IMR-90 (cell line): ENCODE measurements around the gene SNRPD3. TPM values are rescaled to one million over a fixed set of nuclear protein-coding genes. Genes with fewer than 3 reads are reported as not detected.

Source experiments
- ATAC-seq: fragments of 200-7000 bp; cut with Tn5 transposase; 2 replicates; pipeline ENCODE4 v1.9.1; 2020; ENCODE audit warnings: low read depth, mild to moderate bottlenecking, moderate library complexity
- BruUV-seq: library from RNA; stranded (reverse); fragments of 400-500 nt; replicated peaks from 2 replicates; lab custom pipeline; 2021; lab: Mats Ljungman, UMichigan
- CTCF ChIA-PET: fragments of 300-600 bp; formaldehyde crosslinking; extraction: SDS; loops from one replicate; lab custom pipeline; 2021; ENCODE audit warnings: antibody characterized with exemption; lab: Yijun Ruan, JAX
- POLR2A ChIA-PET: fragments of 300-600 bp; sonication (Branson Sonifier 250); formaldehyde crosslinking; loops from one replicate; lab custom pipeline; 2022; ENCODE audit warnings: antibody characterized with exemption; ENCODE audit not compliant: unreplicated experiment; lab: Charles Lee
- DNase-seq: peaks from one replicate; pipeline ENCODE4 v3.0.0; 2013
- H2AFZ ChIP-seq: replicated peaks from 2 replicates; pipeline ENCODE3; 2013; ENCODE audit warnings: low read length, mild to moderate bottlenecking; ENCODE audit not compliant: poor library complexity
- H2AK5ac ChIP-seq: 2 replicates; pipeline ENCODE4 v1.6.1; 2013; ENCODE audit warnings: low read depth, low read length, inconsistent platforms
- H2AK9ac ChIP-seq: replicated peaks from 2 replicates; pipeline ENCODE3; 2013; ENCODE audit warnings: mild to moderate bottlenecking, low read depth, low read length, moderate library complexity; ENCODE audit not compliant: poor library complexity
- H2BK120ac ChIP-seq: 2 replicates; pipeline ENCODE4 v1.6.1; 2013; ENCODE audit warnings: low read depth, low read length, inconsistent platforms
- H2BK15ac ChIP-seq: 3 replicates; pipeline ENCODE4 v1.6.1; 2013; ENCODE audit warnings: low read depth, low read length, inconsistent platforms
- H2BK20ac ChIP-seq: 2 replicates; pipeline ENCODE4 v1.6.1; 2013; ENCODE audit warnings: low read depth, mild to moderate bottlenecking, inconsistent platforms, low read length, moderate library complexity
- H2BK5ac ChIP-seq: 2 replicates; pipeline ENCODE4 v1.6.1; 2013; ENCODE audit warnings: mild to moderate bottlenecking, low read depth, low read length, inconsistent platforms; ENCODE audit not compliant: poor library complexity, severe bottlenecking
- H3K14ac ChIP-seq: replicated peaks from 2 replicates; pipeline ENCODE4 v1.6.1; 2013; ENCODE audit warnings: low read depth, low read length, inconsistent platforms
- H3K18ac ChIP-seq: 2 replicates; pipeline ENCODE4 v1.6.1; 2013; ENCODE audit warnings: low read depth, low read length, control low read depth
- H3K23ac ChIP-seq: 2 replicates; pipeline ENCODE4 v1.6.1; 2013; ENCODE audit warnings: low read depth, low read length, inconsistent platforms
- H3K27ac ChIP-seq: 2 replicates; pipeline ENCODE4 v1.5.1; 2013; ENCODE audit warnings: mild to moderate bottlenecking, control low read depth, low read length; ENCODE audit not compliant: insufficient read depth
- H3K27me3 ChIP-seq: 2 replicates; pipeline ENCODE4 v1.6.1; 2013; ENCODE audit warnings: low read length; ENCODE audit not compliant: control insufficient read depth, insufficient read depth
- H3K36me3 ChIP-seq: 2 replicates; pipeline ENCODE4 v1.6.1; 2013; ENCODE audit warnings: low read length, mixed read lengths; ENCODE audit not compliant: control insufficient read depth, insufficient read depth
- H3K4ac ChIP-seq: 2 replicates; pipeline ENCODE4 v1.6.1; 2013; ENCODE audit warnings: low read depth, low read length, inconsistent platforms
- H3K4me1 ChIP-seq: 2 replicates; pipeline ENCODE4 v1.6.1; 2013; ENCODE audit warnings: low read length, mixed read lengths; ENCODE audit not compliant: control insufficient read depth, insufficient read depth
- H3K4me2 ChIP-seq: 2 replicates; pipeline ENCODE4 v1.6.1; 2013; ENCODE audit warnings: low read depth, mild to moderate bottlenecking, control low read depth, low read length, moderate library complexity
- H3K4me3 ChIP-seq: 2 replicates; pipeline ENCODE4 v1.5.1; 2013; ENCODE audit warnings: low read depth, mild to moderate bottlenecking, control low read depth, low read length, moderate library complexity; ENCODE audit not compliant: insufficient read depth
- H3K56ac ChIP-seq: 2 replicates; pipeline ENCODE4 v1.6.1; 2013; ENCODE audit warnings: low read length, inconsistent platforms; ENCODE audit not compliant: insufficient read depth; ENCODE audit errors: extremely low read depth
- H3K79me1 ChIP-seq, 2 experiments: 2 replicates each; pipeline ENCODE4 v1.6.1; 2013; ENCODE audit warnings: low read length in 2 of 2, inconsistent platforms in 1 of 2, low read depth in 1 of 2
- H3K9ac ChIP-seq: 2 replicates; pipeline ENCODE4 v1.6.1; 2013; ENCODE audit warnings: low read depth, low read length, control low read depth
- H3K9me1 ChIP-seq: 2 replicates; pipeline ENCODE4 v1.6.1; 2013; ENCODE audit warnings: low read length, inconsistent platforms; ENCODE audit not compliant: insufficient read depth
- H3K9me3 ChIP-seq: 2 replicates; pipeline ENCODE4 v1.6.1; 2013; ENCODE audit warnings: low read length; ENCODE audit not compliant: control insufficient read depth, insufficient read depth
- H4K20me1 ChIP-seq: 2 replicates; pipeline ENCODE4 v1.6.1; 2013; ENCODE audit warnings: low read length, inconsistent platforms; ENCODE audit not compliant: insufficient read depth
- H4K5ac ChIP-seq: 2 replicates; pipeline ENCODE4 v1.6.1; 2013; ENCODE audit warnings: mild to moderate bottlenecking, low read depth, low read length, control low read depth
- H4K8ac ChIP-seq, 2 experiments: 2 replicates each; pipeline ENCODE4 v1.6.1; 2013; ENCODE audit warnings: low read depth in 2 of 2, low read length in 2 of 2, control low read depth in 1 of 2, inconsistent platforms in 1 of 2
- H4K91ac ChIP-seq: 2 replicates; pipeline ENCODE4 v1.6.1; 2013; ENCODE audit warnings: low read depth, low read length, inconsistent platforms; ENCODE audit not compliant: insufficient read depth
- CEBPB ChIP-seq: IDR thresholded peaks from 2 replicates; pipeline ENCODE4 v1.6.1; 2012; ENCODE audit warnings: low read depth, low read length, improper control_type of control experiment
- CTCF ChIP-seq: conservative IDR thresholded peaks from 2 replicates; pipeline ENCODE4 v1.5.1; 2012; ENCODE audit warnings: mild to moderate bottlenecking, low read depth, low read length, improper control_type of control experiment
- ELK1 ChIP-seq: fragments of 150-350 bp; IDR thresholded peaks from 2 replicates; pipeline ENCODE4 v1.6.1; 2016; ENCODE audit warnings: low read depth, mild to moderate bottlenecking, low read length, moderate library complexity, borderline replicate concordance
- FOS ChIP-seq: fragments of 150-350 bp; IDR thresholded peaks from 2 replicates; pipeline ENCODE4 v1.6.1; 2016; ENCODE audit warnings: low read depth, low read length
- MAZ ChIP-seq: IDR thresholded peaks from 2 replicates; pipeline ENCODE4 v1.6.1; 2012; ENCODE audit warnings: low read depth, mild to moderate bottlenecking, low read length, improper control_type of control experiment, moderate library complexity, borderline replicate concordance
- MXI1 ChIP-seq: IDR thresholded peaks from 2 replicates; pipeline ENCODE4 v1.6.1; 2012; ENCODE audit warnings: low read depth, mild to moderate bottlenecking, low read length, moderate library complexity, borderline replicate concordance
- NFE2L2 ChIP-seq: fragments of 150-350 bp; IDR thresholded peaks from 2 replicates; pipeline ENCODE4 v1.6.1; 2016; ENCODE audit warnings: low read depth, mild to moderate bottlenecking, low read length
- POLR2A ChIP-seq: IDR thresholded peaks from 2 replicates; pipeline ENCODE4 v1.6.1; 2012; ENCODE audit warnings: mild to moderate bottlenecking, low read depth, low read length
- SMC3 ChIP-seq: fragments of 150-350 bp; IDR thresholded peaks from 2 replicates; pipeline ENCODE4 v1.6.1; 2016; ENCODE audit warnings: low read depth, mild to moderate bottlenecking, antibody characterized with exemption, low read length, moderate library complexity
- WGBS, 2 experiments: methylation state at CpG; one replicate each; pipeline versions ENCODE4 v1.1.5 to v1.1.7; 2013; ENCODE audit warnings: missing lambda C conversion rate in 2 of 2; ENCODE audit not compliant: insufficient read length in 1 of 2; ENCODE audit errors: extremely low coverage in 2 of 2; 5-methylcytosine and 5-hydroxymethylcytosine counted together
- dilution Hi-C: fragments of 300-500 bp; cut with HindIII; formaldehyde crosslinking; loops from one replicate; pipeline ENCODE4 v1.14.3; 2018; ENCODE audit warnings: low sequenced_read_pairs; ENCODE audit not compliant: unreplicated experiment
- in situ Hi-C: fragments of 300-500 bp; cut with MboI; formaldehyde crosslinking; loops from 3 replicates; pipeline ENCODE4 v1.14.3; 2019; ENCODE audit warnings: low sequenced_read_pairs, inconsistent platforms, mixed read lengths
- intact Hi-C: fragments of 100-400 bp; cut with micrococcal nuclease; formaldehyde crosslinking; loops from 2 replicates; pipeline ENCODE4 v1.10.0; 2022
- polyA plus RNA-seq, 3 experiments: library from polyadenylated mRNA; depleted of rRNA; stranded (reverse); fragments of >200 nt; gene quantifications; 2 replicates each; pipeline ENCODE4 v1.2.3, GENCODE V29; 2012; ENCODE audit warnings: low replicate concordance in 1 of 3
- total RNA-seq: library from RNA; depleted of rRNA; stranded (reverse); fragments of >200 nt; gene quantifications from 2 replicates; pipeline ENCODE4 v1.2.3, GENCODE V29; 2012

The SNRPD3 gene
- total and polyA plus RNA-seq, 2 of the 4 experiments (the other 2 are of a cell fraction) = 158 to 283 TPM

GRCh38 chr22:24543185-24543601, 12.6 kb upstream of the SNRPD3 start:
- intact Hi-C loops (no loop called here), in situ Hi-C loops (no loop called here), dilution Hi-C loops (no loop called here)
- H2AFZ ChIP-seq = no peak overlapping the region
- no peak for TF ChIP-seq MAZ
- TF ChIP-seq NFE2L2 = no peak
- TF ChIP-seq ELK1 = no peak
- TF ChIP-seq MXI1 = no peak
- TF ChIP-seq CTCF = no peak
- no peak for TF ChIP-seq CEBPB
- no peak for TF ChIP-seq SMC3
- TF ChIP-seq FOS = no peak
- TF ChIP-seq POLR2A = no peak
- H3K79me1 ChIP-seq = peaks cover 6 to 44% of the 10 kb centered on the region in 2 experiments; a peak in 3 of 4 replicates
- peaks cover 2% of the 10 kb centered on the region; the same call in 1 of the 2 replicates for H3K4me1 ChIP-seq
- H3K36me3 ChIP-seq = peaks cover 65% of the 10 kb centered on the region
- no peak overlapping the region for H2AK9ac ChIP-seq
- ATAC-seq (no peak), DNase-seq (no peak)
- no peak overlapping the region for H2BK20ac ChIP-seq
- H2BK120ac ChIP-seq = no peak overlapping the region
- no peak overlapping the region for H3K18ac ChIP-seq
- no peaks in the 10 kb centered on the region for H3K9me3 ChIP-seq
- H3K4me2 ChIP-seq = no peak overlapping the region
- peaks cover 6% of the 10 kb centered on the region; the same call in 1 of the 2 replicates for H3K9me1 ChIP-seq
- H3K4ac ChIP-seq = no peak overlapping the region
- H4K20me1 ChIP-seq = peaks cover 12% of the 10 kb centered on the region; the same call in 1 of the 2 replicates
- no peak overlapping the region for H3K27ac ChIP-seq
- no peak overlapping the region for H3K14ac ChIP-seq
- no peak overlapping the region for H3K9ac ChIP-seq
- no TSS peak for BruUV-seq
- H2AK5ac ChIP-seq = no peak overlapping the region
- H3K56ac ChIP-seq = no peak overlapping the region
- ChIA-PET POLR2A (no interaction called here), CTCF (no interaction called here)
- H4K91ac ChIP-seq = no peak overlapping the region
- 100% methylated on average over 2 of the region's 7 CpGs; no CpG with 5 or more reads in 1 of the 2 experiments for WGBS, 2 experiments
- no peak overlapping the region for H2BK15ac ChIP-seq
- H3K27me3 ChIP-seq = no peaks in the 10 kb centered on the region
- no peak overlapping the region for H2BK5ac ChIP-seq
- H3K23ac ChIP-seq = no peak overlapping the region
- no peak overlapping the region for H3K4me3 ChIP-seq
- no peak overlapping the region for H4K8ac ChIP-seq
- no peak overlapping the region for H4K5ac ChIP-seq
